CD4-positive, alpha-beta T cell (primary cell): Measurements from ENCODE around the gene DHCR7. TPM values are rescaled to one million over a fixed set of nuclear protein-coding genes. Genes with fewer than 3 reads are reported as not detected.

Experiments
- ATAC-seq: fragments of 200-7000 bp; cut with Tn5 transposase; one replicate; pipeline ENCODE4 v1.10.0; 2022; ENCODE audit warnings: mild to moderate bottlenecking; ENCODE audit not compliant: poor library complexity
- CTCF ChIA-PET: fragments of 350-600 bp; sonication (Branson Sonifier 250); formaldehyde crosslinking; loops from one replicate; lab custom pipeline; 2021; ENCODE audit warnings: antibody characterized with exemption, inconsistent platforms; lab: Charles Lee
- POLR2A ChIA-PET: fragments of 350-600 bp; sonication (Branson Sonifier 250); formaldehyde crosslinking; loops from one replicate; lab custom pipeline; 2021; ENCODE audit warnings: antibody characterized with exemption, inconsistent platforms; lab: Charles Lee
- DNase-seq, 14 experiments: peaks; one replicate each; pipeline ENCODE4 v3.0.0-alpha.2; 2013 to 2020; ENCODE audit warnings: mixed read lengths in 2 of 14
- H3K27ac ChIP-seq, 2 donors: one replicate each; pipeline versions ENCODE4 v1.5.1 to v1.7.0; 2013; ENCODE audit warnings: low read length in 2 of 2, low read depth in 1 of 2, mild to moderate bottlenecking in 1 of 2
- H3K27me3 ChIP-seq, 2 experiments: 1 replicate in 1 of 2; 2 replicates in 1 of 2; pipeline versions ENCODE4 v1.6.1 to v1.7.0; 2013; ENCODE audit warnings: low read length in 2 of 2, control low read depth in 1 of 2, mild to moderate bottlenecking in 1 of 2, moderate library complexity in 1 of 2; ENCODE audit not compliant: insufficient read depth in 2 of 2, control insufficient read depth in 1 of 2
- H3K36me3 ChIP-seq: one replicate; pipeline ENCODE4 v1.6.1; 2013; ENCODE audit warnings: low read length, control low read depth; ENCODE audit not compliant: insufficient read depth
- H3K4me1 ChIP-seq: one replicate; pipeline ENCODE4 v1.6.1; 2013; ENCODE audit warnings: low read length, control low read depth; ENCODE audit not compliant: insufficient read depth
- H3K4me3 ChIP-seq: one replicate; pipeline ENCODE4 v1.5.1; 2013; ENCODE audit warnings: mild to moderate bottlenecking, low read length, moderate library complexity
- H3K9me3 ChIP-seq, 2 experiments: 1 replicate in 1 of 2; 2 replicates in 1 of 2; pipeline versions ENCODE4 v1.6.1 to v1.7.0; 2013; ENCODE audit warnings: low read length in 2 of 2, mild to moderate bottlenecking in 2 of 2, control low read depth in 1 of 2, moderate library complexity in 1 of 2; ENCODE audit not compliant: control insufficient read depth in 1 of 2, insufficient read depth in 1 of 2
- H3K27ac Mint-ChIP-seq: one replicate; pipeline ENCODE4 v1.8.0; 2020; ENCODE audit warnings: mixed read lengths
- H3K27me3 Mint-ChIP-seq: one replicate; pipeline ENCODE4 v1.8.0; 2021; ENCODE audit warnings: mixed read lengths
- H3K36me3 Mint-ChIP-seq: one replicate; pipeline ENCODE4 v1.8.0; 2021; ENCODE audit warnings: low read depth, mixed read lengths
- H3K4me1 Mint-ChIP-seq: one replicate; pipeline ENCODE4 v1.8.0; 2021; ENCODE audit warnings: low read depth, mixed read lengths
- H3K4me3 Mint-ChIP-seq: one replicate; pipeline ENCODE4 v1.8.0; 2020; ENCODE audit warnings: mild to moderate bottlenecking, mixed read lengths
- H3K9me3 Mint-ChIP-seq: one replicate; pipeline ENCODE4 v1.8.0; 2020; ENCODE audit warnings: mixed read lengths
- intact Hi-C, 2 experiments: fragments of 100-400 bp; cut with DNase I in 1 of 2; cut with micrococcal nuclease in 1 of 2; formaldehyde crosslinking; loops; one replicate each; pipeline versions ENCODE4 v1.15.1 to v1.9.0; 2023 to 2025; cut with DNase I, micrococcal nuclease
- total RNA-seq, 174 experiments: library from RNA in 2 of 174; stranded (reverse) in 2 of 174; gene quantifications; one replicate each; pipeline ENCODE4 v1.2.3 and lab custom pipeline; 2021 to 2026
- TF ChIP-seq, protein P1 (sequence below): fragments of 200-600 bp; IDR thresholded peaks from one replicate; pipeline ENCODE4 v1.8.0; 2022; ENCODE audit warnings: antibody characterized with exemption, mild to moderate bottlenecking

Gene DHCR7
- total RNA-seq, 2 experiments from 2014 or later: 30.2 to 30.6 TPM

GRCh38 chr11:71488681-71489270, 40.6 kb upstream of the DHCR7 start:
- Mint-ChIP-seq H3K9me3 (no peaks in the 10 kb centered on the region), H3K27me3 (no peaks in the 10 kb centered on the region), H3K4me3 (no peak overlapping the region), H3K27ac (no peak overlapping the region), H3K4me1 (no peaks in the 10 kb centered on the region), H3K36me3 (peaks cover 93% of the 10 kb centered on the region)
- ChIA-PET CTCF (no interaction called here), POLR2A (no interaction called here)
- no peaks in the 10 kb centered on the region for H3K27me3 ChIP-seq
- ATAC-seq (no peak), DNase-seq (peak in 1 of 14 experiments; percentile 8)
- H3K4me1 ChIP-seq: no peaks in the 10 kb centered on the region
- no peak overlapping the region for H3K4me3 ChIP-seq
- no peak overlapping the region for H3K27ac ChIP-seq
- intact Hi-C loops: no loop called here
- peaks cover 60% of the 10 kb centered on the region for H3K36me3 ChIP-seq
- H3K9me3 ChIP-seq: no peaks in the 10 kb centered on the region
- TF ChIP-seq, protein P1, sequence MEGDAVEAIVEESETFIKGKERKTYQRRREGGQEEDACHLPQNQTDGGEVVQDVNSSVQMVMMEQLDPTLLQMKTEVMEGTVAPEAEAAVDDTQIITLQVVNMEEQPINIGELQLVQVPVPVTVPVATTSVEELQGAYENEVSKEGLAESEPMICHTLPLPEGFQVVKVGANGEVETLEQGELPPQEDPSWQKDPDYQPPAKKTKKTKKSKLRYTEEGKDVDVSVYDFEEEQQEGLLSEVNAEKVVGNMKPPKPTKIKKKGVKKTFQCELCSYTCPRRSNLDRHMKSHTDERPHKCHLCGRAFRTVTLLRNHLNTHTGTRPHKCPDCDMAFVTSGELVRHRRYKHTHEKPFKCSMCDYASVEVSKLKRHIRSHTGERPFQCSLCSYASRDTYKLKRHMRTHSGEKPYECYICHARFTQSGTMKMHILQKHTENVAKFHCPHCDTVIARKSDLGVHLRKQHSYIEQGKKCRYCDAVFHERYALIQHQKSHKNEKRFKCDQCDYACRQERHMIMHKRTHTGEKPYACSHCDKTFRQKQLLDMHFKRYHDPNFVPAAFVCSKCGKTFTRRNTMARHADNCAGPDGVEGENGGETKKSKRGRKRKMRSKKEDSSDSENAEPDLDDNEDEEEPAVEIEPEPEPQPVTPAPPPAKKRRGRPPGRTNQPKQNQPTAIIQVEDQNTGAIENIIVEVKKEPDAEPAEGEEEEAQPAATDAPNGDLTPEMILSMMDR: no peak

GRCh38 chr11:71486320-71486719, 38.1 kb upstream of the DHCR7 start:
- Mint-ChIP-seq H3K9me3 (no peaks in the 10 kb centered on the region), H3K36me3 (peaks cover 93% of the 10 kb centered on the region), H3K27me3 (no peaks in the 10 kb centered on the region), H3K4me1 (no peaks in the 10 kb centered on the region), H3K27ac (no peak overlapping the region), H3K4me3 (no peak overlapping the region)
- ATAC-seq: no peak
- TF ChIP-seq, protein P1: no peak
- no peak for DNase-seq
- ChIA-PET CTCF (no interaction called here), POLR2A (no interaction called here)
- no peaks in the 10 kb centered on the region for H3K9me3 ChIP-seq
- H3K27me3 ChIP-seq: no peaks in the 10 kb centered on the region
- no peak overlapping the region for H3K27ac ChIP-seq
- H3K4me1 ChIP-seq: no peaks in the 10 kb centered on the region
- H3K36me3 ChIP-seq: peaks cover 72% of the 10 kb centered on the region
- intact Hi-C loops: no loop called here
- no peak overlapping the region for H3K4me3 ChIP-seq

GRCh38 chr11:71485466-71485865, 37.3 kb upstream of the DHCR7 start:
- CTCF ChIA-PET: no interaction called here
- H3K36me3 Mint-ChIP-seq: peaks cover 88% of the 10 kb centered on the region

More at GRCh38 chr11:71485466-71485865, 37.3 kb upstream of the DHCR7 start:
- Histone ChIP-seq H3K9me3 (no peaks in the 10 kb centered on the region), H3K4me1 (no peaks in the 10 kb centered on the region), H3K27me3 (no peaks in the 10 kb centered on the region), H3K36me3 (peaks cover 73% of the 10 kb centered on the region), H3K4me3 (no peak overlapping the region), H3K27ac (no peak overlapping the region)
- Mint-ChIP-seq H3K4me3 (no peak overlapping the region), H3K9me3 (no peaks in the 10 kb centered on the region), H3K4me1 (no peaks in the 10 kb centered on the region), H3K27ac (no peak overlapping the region), H3K27me3 (no peaks in the 10 kb centered on the region)
- no peak for ATAC-seq
- DNase-seq: peak in 1 of 14 experiments; percentile 19
- intact Hi-C loops: no loop called here
- TF ChIP-seq, protein P1: no peak
- POLR2A ChIA-PET: no interaction called here
